Effector memory CD4-positive, alpha-beta T cell (primary cell): ENCODE measurements around the gene ZP2.
"Not testable (repeated sequence)": the region's sequence is repeated elsewhere in the genome, so short reads cannot be mapped to it uniquely, and the experiment has no call there.

ENCODE experiments used
- DNase-seq, 3 donors: peaks; one replicate each; pipeline ENCODE4 v3.0.0-alpha.2; 2020
- H3K27ac ChIP-seq: 2 replicates; pipeline ENCODE4 v1.7.0; 2013; ENCODE audit warnings: mild to moderate bottlenecking, low read length, moderate library complexity; ENCODE audit not compliant: insufficient read depth, poor library complexity, severe bottlenecking
- H3K27me3 ChIP-seq: replicated peaks from 2 replicates; pipeline ENCODE4 v1.7.0; 2013; ENCODE audit warnings: mild to moderate bottlenecking, low read length; ENCODE audit not compliant: insufficient read depth, control insufficient read depth, poor library complexity, severe bottlenecking
- H3K36me3 ChIP-seq: 2 replicates; pipeline ENCODE4 v1.7.0; 2013; ENCODE audit warnings: mild to moderate bottlenecking, low read length, moderate library complexity; ENCODE audit not compliant: control insufficient read depth, insufficient read depth
- H3K4me1 ChIP-seq: 2 replicates; pipeline ENCODE4 v1.7.0; 2013; ENCODE audit warnings: low read length, mild to moderate bottlenecking; ENCODE audit not compliant: control insufficient read depth, insufficient read depth, poor library complexity, severe bottlenecking
- H3K4me3 ChIP-seq: 2 replicates; pipeline ENCODE4 v1.7.0; 2013; ENCODE audit warnings: low read length, low read depth, mild to moderate bottlenecking; ENCODE audit not compliant: insufficient read depth, poor library complexity, severe bottlenecking
- H3K9me3 ChIP-seq: 2 replicates; pipeline ENCODE4 v1.7.0; 2013; ENCODE audit warnings: mild to moderate bottlenecking, low read length, moderate library complexity; ENCODE audit not compliant: control insufficient read depth

ZP2 gene

DNA sequence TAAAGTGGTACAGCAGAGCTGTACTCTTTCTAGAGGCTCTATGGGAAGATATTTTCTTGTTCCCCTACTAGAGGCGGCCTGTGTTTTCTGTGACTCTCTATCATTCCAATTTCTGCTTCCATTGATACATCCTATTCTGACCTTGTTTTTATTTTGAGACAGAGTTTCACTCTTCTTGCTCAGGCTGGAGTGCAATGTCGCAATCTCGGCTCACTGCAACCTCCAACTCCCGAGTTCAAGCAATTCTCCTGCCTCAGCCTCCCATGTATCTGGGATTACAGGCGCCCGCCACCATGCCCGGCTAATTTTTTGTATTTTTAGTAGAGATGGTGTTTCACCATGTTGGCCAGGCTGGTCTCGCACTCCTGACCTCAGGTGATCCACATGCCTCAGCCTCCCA is 16.0 kb downstream of the ZP2 start:
- H3K4me3 ChIP-seq, H3K9me3 ChIP-seq, DNase-seq, H3K27me3 ChIP-seq, H3K4me1 ChIP-seq, H3K27ac ChIP-seq, H3K36me3 ChIP-seq: not testable (repeated sequence)

DNA sequence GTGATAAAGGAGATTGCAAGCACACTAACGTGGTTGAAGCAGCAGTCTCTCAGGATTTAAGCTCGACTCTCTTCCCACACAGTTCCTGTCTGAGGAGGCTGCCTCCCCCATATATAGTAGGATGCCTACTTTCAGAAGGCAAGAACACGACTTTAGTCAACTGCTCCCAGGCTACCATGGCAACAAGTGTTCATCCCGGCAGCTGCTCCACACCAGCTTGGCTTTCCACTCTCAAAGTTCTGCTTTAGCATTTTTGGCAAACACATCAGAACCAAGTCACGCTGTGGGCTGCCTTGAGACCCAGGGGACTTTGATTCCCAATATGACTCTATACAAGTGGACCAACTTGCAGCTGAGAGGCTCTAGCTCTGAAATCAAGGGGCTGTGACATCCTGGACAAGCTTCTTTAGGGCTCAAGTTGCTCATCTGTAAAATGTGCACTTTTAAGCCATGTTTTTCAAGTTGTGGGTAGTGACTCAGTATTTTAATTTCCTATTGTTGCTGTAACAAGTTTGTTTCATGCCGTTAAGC is 16.5 kb downstream of the ZP2 start:
- DNase-seq: no peak
- Histone ChIP-seq H3K9me3 (no peaks in the 10 kb centered on the region), H3K4me3 (no peak overlapping the region), H3K4me1 (no peaks in the 10 kb centered on the region), H3K27me3 (no peaks in the 10 kb centered on the region), H3K36me3 (no peaks in the 10 kb centered on the region), H3K27ac (no peak overlapping the region)

DNA sequence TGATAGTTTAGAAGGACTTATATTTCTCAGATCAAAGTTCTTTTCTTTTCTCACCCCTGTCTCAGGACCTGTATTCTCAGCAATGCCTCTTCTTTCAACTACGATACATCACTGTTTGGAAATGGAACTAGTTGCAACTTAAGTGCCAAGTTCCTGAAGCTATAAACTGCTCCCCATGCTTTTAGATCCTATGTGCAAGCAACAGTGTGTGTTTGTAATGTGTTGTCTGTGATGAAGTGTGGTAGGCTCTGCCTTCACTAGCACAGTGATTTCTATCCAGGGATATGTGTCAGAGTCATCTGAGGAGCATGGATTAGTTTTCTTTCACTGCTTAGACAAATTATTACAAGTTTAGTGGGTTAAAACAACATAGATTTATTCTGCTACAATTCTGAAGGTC is 18.4 kb downstream of the ZP2 start:
- Histone ChIP-seq H3K27ac (no peak overlapping the region), H3K27me3 (no peaks in the 10 kb centered on the region), H3K4me3 (no peak overlapping the region), H3K9me3 (no peaks in the 10 kb centered on the region), H3K4me1 (peaks cover 4% of the 10 kb centered on the region), H3K36me3 (no peaks in the 10 kb centered on the region)
- no peak for DNase-seq

DNA sequence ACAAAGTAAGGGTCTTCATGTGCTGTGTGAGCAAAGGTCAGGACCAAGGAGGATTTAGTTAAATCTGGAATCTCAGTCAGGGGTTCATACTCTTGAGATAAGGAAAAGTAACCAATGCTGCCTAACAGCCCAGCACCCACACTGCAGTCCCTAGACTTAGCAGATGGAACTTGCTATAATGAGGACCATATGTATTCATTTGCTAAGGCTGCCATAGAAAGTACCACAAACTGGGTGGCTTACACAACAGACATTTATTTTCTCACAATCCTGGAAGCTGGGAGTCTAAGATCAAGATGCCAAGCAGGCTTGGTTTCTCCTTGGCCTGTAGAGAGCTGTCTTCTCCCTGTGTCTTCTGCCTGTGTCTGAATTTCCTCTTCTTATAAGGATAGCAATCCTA is 20.8 kb downstream of the ZP2 start:
- no peaks in the 10 kb centered on the region for H3K27me3 ChIP-seq
- H3K27ac ChIP-seq: no peak overlapping the region
- no peak for DNase-seq
- no peaks in the 10 kb centered on the region for H3K9me3 ChIP-seq
- H3K4me3 ChIP-seq: no peak overlapping the region
- no peaks in the 10 kb centered on the region for H3K36me3 ChIP-seq
- peaks cover 4% of the 10 kb centered on the region for H3K4me1 ChIP-seq

DNA sequence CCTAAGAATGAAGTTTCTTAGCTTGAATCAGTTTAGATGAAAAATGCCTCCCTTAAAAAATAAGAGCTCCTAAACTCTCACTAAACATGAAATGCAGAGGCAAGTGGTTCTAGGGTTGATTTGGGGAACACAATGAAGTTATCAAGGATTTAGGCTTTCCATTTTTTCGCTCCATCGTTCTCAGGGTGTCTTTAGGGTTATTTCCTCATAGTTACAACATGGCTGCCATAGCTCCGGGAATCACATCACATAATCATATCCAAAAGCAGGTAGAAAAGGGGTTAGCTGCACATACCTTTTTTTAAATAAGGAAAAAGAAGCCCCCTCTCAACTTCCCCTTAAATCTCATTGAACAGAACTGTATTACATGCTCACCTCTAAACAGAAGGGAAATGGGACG is 21.4 kb downstream of the ZP2 start:
- H3K36me3 ChIP-seq: no peaks in the 10 kb centered on the region

DNA sequence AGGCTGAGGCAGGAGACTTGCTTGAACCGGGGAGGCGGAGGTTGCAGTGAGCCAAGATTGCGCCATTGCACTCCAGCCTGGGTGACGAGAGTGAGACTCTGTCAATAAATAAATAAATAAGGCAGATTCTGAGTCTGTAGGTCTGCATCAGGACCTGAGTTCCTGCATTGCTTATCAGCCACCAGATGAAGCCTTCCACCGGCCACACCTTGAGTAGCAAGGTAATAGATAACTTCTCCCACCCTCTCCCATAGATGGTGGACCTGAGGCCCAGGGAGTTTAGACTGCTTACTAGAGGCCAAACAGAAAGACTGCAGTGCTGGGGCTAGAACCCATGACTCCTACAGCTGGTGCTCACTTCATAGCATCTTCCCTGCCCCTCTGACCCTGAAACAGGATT is 22.1 kb downstream of the ZP2 start:
- no peaks in the 10 kb centered on the region for H3K36me3 ChIP-seq
- H3K4me1 ChIP-seq: peaks cover 4% of the 10 kb centered on the region

More for the DNA sequence above, 21.4 kb downstream of the ZP2 start:
- H3K27ac ChIP-seq: no peak overlapping the region
- H3K4me3 ChIP-seq: no peak overlapping the region
- H3K4me1 ChIP-seq: peaks cover 4% of the 10 kb centered on the region
- no peak for DNase-seq
- no peaks in the 10 kb centered on the region for H3K9me3 ChIP-seq
- no peaks in the 10 kb centered on the region for H3K27me3 ChIP-seq

DNA sequence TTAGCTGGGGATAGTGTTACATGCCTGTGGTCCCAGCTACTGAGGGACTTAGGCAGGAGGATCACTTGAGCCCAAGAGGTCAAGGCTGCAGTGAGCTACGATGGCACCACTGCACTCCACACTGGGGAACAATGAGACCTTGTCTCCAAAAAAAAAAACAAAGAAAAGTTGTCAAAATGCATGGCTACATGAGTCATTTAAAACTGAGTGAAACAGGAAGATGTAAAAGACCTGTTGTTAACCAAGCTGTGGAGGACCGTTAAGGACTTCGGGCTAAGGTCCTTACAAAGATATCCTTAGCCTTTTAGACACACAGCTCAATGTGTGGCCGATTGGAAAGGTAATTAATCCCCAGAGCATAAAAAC is 25.1 kb downstream of the ZP2 start:
- no peaks in the 10 kb centered on the region for H3K27me3 ChIP-seq
- peaks cover 2% of the 10 kb centered on the region for H3K36me3 ChIP-seq
- no peaks in the 10 kb centered on the region for H3K9me3 ChIP-seq
- H3K4me3 ChIP-seq: no peak overlapping the region
- DNase-seq: no peak
- peaks cover 4% of the 10 kb centered on the region for H3K4me1 ChIP-seq
- H3K27ac ChIP-seq: no peak overlapping the region

More for the DNA sequence above, 22.1 kb downstream of the ZP2 start:
- Histone ChIP-seq H3K4me3 (no peak overlapping the region), H3K27ac (no peak overlapping the region), H3K9me3 (no peaks in the 10 kb centered on the region), H3K27me3 (no peaks in the 10 kb centered on the region)
- no peak for DNase-seq

DNA sequence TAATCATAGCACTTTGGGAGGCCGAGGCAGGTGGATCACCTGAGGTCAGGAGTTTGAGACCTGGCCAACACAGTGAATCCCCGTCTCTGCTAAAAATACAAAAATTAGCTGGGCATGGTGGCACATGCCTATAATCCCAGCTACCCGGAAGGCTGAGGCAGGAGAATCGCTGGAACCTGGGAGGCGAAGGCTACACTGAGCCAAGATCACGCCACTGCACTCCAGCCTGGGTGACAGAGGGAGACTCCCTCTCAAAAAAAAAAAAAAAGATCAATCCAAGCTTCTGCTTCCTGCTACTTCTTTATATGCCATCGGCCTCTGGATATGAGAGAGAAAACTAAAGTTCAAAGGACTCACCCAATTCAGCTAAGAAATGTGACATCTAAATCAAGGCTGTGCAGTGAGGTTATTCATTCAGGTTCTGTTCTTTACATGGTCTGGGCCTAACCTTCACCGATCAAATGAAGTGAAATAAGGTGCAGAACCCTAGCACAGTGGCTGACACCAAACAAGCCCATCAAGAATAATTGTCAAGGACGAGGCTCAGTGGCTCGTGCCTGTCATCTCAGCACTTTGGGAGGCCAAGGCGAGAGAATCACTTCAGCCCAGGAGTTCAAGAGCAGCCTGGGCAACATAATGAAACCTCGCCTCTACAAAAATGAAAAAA is 25.6 kb downstream of the ZP2 start:
- Histone ChIP-seq H3K27ac (no peak overlapping the region), H3K9me3 (no peaks in the 10 kb centered on the region), H3K4me3 (no peak overlapping the region), H3K36me3 (peaks cover 7% of the 10 kb centered on the region), H3K4me1 (peaks cover 4% of the 10 kb centered on the region), H3K27me3 (no peaks in the 10 kb centered on the region)
- no peak for DNase-seq

DNA sequence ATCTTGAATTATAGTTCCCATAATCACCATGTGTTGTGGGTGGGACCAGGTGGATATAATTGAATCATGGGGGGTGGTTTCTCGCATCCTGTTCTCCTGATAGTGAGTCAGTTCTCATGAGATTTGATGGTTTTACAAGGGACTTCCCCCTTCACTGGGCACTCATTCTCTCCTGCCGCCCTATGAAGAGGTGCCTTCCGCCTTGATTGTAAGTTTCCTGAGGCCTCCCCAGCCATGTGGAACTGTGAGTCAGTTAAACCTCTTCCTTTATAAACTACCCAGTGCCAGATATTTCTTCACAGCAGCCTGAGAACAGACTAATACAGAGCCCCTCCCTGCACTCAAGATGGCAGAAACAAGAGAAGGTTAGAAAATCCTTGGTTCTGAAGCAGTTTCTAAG is 26.5 kb downstream of the ZP2 start:
- no peak overlapping the region for H3K4me3 ChIP-seq
- no peaks in the 10 kb centered on the region for H3K9me3 ChIP-seq
- H3K4me1 ChIP-seq: peaks cover 4% of the 10 kb centered on the region
- no peak for DNase-seq
- no peaks in the 10 kb centered on the region for H3K27me3 ChIP-seq
- peaks cover 13% of the 10 kb centered on the region for H3K36me3 ChIP-seq
- H3K27ac ChIP-seq: no peak overlapping the region

DNA sequence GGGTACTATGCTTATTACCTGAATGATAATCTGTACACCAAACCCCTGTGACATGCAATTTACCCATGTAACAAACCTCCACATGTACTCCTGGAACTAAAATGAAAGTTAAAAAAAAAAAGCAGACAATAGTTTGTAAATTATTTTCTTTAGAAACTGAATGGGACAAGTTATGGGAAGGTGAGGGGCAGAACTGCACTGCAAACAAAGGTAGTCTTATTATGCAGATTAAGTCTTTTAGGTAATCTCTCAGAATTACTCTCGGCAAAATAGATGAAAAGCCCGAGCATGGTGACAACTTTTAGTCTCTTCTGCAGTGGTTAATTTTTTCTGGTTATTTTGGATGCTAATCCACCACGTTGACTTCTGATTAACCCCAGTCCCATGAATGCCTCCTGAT is 27.4 kb downstream of the ZP2 start:
- Histone ChIP-seq H3K4me1 (peaks cover 4% of the 10 kb centered on the region), H3K4me3 (no peak overlapping the region), H3K9me3 (no peaks in the 10 kb centered on the region), H3K27me3 (no peaks in the 10 kb centered on the region), H3K27ac (no peak overlapping the region), H3K36me3 (peaks cover 21% of the 10 kb centered on the region)
- DNase-seq: no peak
